ENCODE data around the gene FBLN2.

FBLN2 gene

DNA sequence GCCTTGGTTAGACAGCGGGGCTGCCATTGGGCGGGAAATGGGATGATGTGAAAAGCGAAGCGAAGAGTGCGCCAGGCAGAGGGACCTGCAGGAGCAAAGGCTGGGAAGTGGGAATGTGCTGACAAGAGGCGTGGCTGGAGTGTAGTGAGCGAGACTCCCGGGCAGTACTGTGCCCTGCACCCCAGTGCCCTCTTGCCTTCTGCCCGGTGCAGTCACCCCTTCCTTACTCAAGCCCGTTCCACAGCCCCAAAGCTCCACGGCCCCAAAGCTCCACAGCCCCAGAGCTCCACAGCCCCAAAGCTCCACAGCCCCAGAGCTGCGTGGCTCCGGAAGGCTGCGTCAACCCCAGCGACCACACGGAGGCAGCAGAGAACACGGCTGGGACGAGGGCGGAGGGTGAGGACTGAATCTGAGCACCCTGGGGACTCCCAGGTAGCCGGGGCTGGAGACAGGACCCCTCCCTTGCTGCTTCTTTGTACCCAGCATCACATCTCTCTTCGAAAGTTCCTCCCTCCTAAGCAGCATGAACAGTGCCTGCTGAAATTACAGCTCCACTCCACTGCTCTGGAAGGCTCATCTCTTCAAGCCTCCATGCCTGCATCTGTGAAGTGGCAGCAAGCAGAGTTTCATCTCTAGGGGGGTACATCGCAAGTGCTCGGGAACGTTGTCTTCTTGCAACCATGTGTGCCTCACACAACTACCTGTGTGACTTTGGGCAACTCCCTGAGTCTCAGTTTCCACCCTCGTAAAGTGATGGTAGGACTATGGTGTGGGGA is 108.9 kb downstream of the FBLN2 start:
- TF ChIP-seq CTCF (IDR thresholded peaks at IDR 0.05; ENCODE audit: low read depth, low read length): peak; percentile 95
- DNase-seq (ENCODE audit: extremely low read depth, low read depth): no peak

DNA sequence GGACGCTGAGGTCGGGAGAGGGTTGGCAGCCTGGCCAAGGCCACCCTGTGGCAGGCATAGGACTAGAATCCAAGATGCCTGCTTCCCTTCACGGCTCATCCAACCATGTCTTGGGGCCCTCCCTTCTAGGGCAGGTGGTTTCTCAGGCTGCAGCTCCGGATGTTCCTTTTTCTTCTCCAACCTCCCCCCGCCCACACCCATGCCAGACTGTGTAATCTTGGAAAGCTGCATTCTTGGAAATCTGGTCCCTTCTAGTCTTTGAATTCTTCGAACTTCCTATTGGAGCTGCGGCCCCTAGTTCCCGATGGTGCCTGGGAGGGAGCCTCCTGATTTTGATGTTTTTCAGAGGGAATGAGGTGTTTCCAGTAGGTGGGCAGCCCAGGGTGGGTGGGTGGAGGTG is 109.8 kb downstream of the FBLN2 start:
- TF ChIP-seq CTCF (IDR thresholded peaks at IDR 0.05; ENCODE audit: low read depth, low read length): no peak

GRCh38 chr3:13659221-13659969 is 110.5 kb downstream of the FBLN2 start:
- DNase-seq (ENCODE audit: extremely low read depth, low read depth): no peak
- no peak for TF ChIP-seq CTCF (IDR thresholded peaks at IDR 0.05; ENCODE audit: low read depth, low read length)

More for the DNA sequence above, 109.8 kb downstream of the FBLN2 start:
- no peak for DNase-seq (ENCODE audit: extremely low read depth, low read depth)

GRCh38 chr3:13660042-13660874 is 111.3 kb downstream of the FBLN2 start:
- no peak for DNase-seq (ENCODE audit: extremely low read depth, low read depth)
- no peak for TF ChIP-seq CTCF (IDR thresholded peaks at IDR 0.05; ENCODE audit: low read depth, low read length)

- no peak for DNase-seq (ENCODE audit: extremely low read depth, low read depth)
- TF ChIP-seq CTCF (IDR thresholded peaks at IDR 0.05; ENCODE audit: low read depth, low read length): no peak
Measured at GRCh38 chr3:13661121-13661520, 112.2 kb downstream of the FBLN2 start.

GRCh38 chr3:13662238-13662847 is 113.4 kb downstream of the FBLN2 start:
- no peak for DNase-seq (ENCODE audit: extremely low read depth, low read depth)
- no peak for TF ChIP-seq CTCF (IDR thresholded peaks at IDR 0.05; ENCODE audit: low read depth, low read length)
